ENCODE data around the gene PPP1CA. TPM values are rescaled to one million over a fixed set of nuclear protein-coding genes. Genes with fewer than 3 reads are reported as not detected.

Gene PPP1CA
- total and polyA plus RNA-seq, 8 donors, result 49.0 to 72.8 (median 62.9) TPM

GRCh38 chr11:67396259-67396581 lies 5.4 kb downstream of the PPP1CA start:
- no peak for TF ChIP-seq CTCF (IDR thresholded peaks at IDR 0.05)
- Histone ChIP-seq H3K9me3 (no peaks in the 10 kb centered on the region), H3K27ac (no peak overlapping the region), H3K36me3 (peaks cover 3 to 23% (median 4%) of the 10 kb centered on the region in 3 donors), H3K4me1 (peaks cover 0 to 11% (median 7%) of the 10 kb centered on the region in 3 donors), H3K4me3 (no peak overlapping the region), H3K27me3 (no peaks in the 10 kb centered on the region)
- DNase-seq (peak in 1 of 6 donors; percentile 47), FAIRE-seq (no peak), ATAC-seq (no peak)
- intact Hi-C loops (cut with DNase I), result no loop called here
- 90 to 97% methylated on average over 7 of the region's 7 CpGs for WGBS, 2 donors

GRCh38 chr11:67395555-67396258 lies 6.0 kb downstream of the PPP1CA start:
- H3K27ac ChIP-seq, result no peak overlapping the region
- intact Hi-C loops (cut with DNase I), result no loop called here
- FAIRE-seq (no peak), DNase-seq (peak in 1 of 6 donors; percentile 66), ATAC-seq (no peak)
- H3K9me3 ChIP-seq, result no peaks in the 10 kb centered on the region
- peaks cover 0 to 15% (median 7%) of the 10 kb centered on the region in 3 donors for H3K4me1 ChIP-seq
- no peak for TF ChIP-seq CTCF (IDR thresholded peaks at IDR 0.05)
- no peak overlapping the region for H3K4me3 ChIP-seq
- no peaks in the 10 kb centered on the region for H3K27me3 ChIP-seq
- WGBS, 2 donors, result 85 to 87% methylated on average over 17 to 19 of the region's 19 CpGs
- peaks cover 3 to 23% (median 4%) of the 10 kb centered on the region in 3 donors for H3K36me3 ChIP-seq

GRCh38 chr11:67393990-67394389 lies 7.7 kb downstream of the PPP1CA start:
- ATAC-seq, result no peak
- peaks cover 0 to 9% (median 0%) of the 10 kb centered on the region in 3 donors for H3K4me1 ChIP-seq
- no peak for FAIRE-seq

GRCh38 chr11:67393437-67393836 lies 8.2 kb downstream of the PPP1CA start:
- Histone ChIP-seq H3K36me3 (peaks cover 3 to 13% (median 4%) of the 10 kb centered on the region in 3 donors), H3K27me3 (no peaks in the 10 kb centered on the region), H3K4me1 (peaks cover 0 to 9% (median 0%) of the 10 kb centered on the region in 3 donors), H3K4me3 (no peak overlapping the region), H3K9me3 (no peaks in the 10 kb centered on the region), H3K27ac (no peak overlapping the region)
- WGBS, 2 donors, result 91 to 94% methylated on average over 18 of the region's 18 CpGs
- no peak for FAIRE-seq
- DNase-seq, result peak in 2 of 6 donors; percentile 62 to 84
- TF ChIP-seq CTCF (IDR thresholded peaks at IDR 0.05), result no peak
- no peak for ATAC-seq
- intact Hi-C loops (cut with DNase I), result no loop called here

More at GRCh38 chr11:67393990-67394389, 7.7 kb downstream of the PPP1CA start:
- Histone ChIP-seq H3K27me3 (no peaks in the 10 kb centered on the region), H3K27ac (no peak overlapping the region), H3K36me3 (peaks cover 3 to 18% (median 4%) of the 10 kb centered on the region in 3 donors), H3K4me3 (no peak overlapping the region), H3K9me3 (no peaks in the 10 kb centered on the region)
- 49 to 51% methylated on average over 5 of the region's 5 CpGs for WGBS, 2 donors
- peak in 1 of 6 donors; percentile 43 for DNase-seq
- intact Hi-C loops (cut with DNase I), result no loop called here
- no peak for TF ChIP-seq CTCF (IDR thresholded peaks at IDR 0.05)

GRCh38 chr11:67392183-67392715 lies 9.4 kb downstream of the PPP1CA start:
- ATAC-seq (peak; percentile 4 to 27 (median 13)), DNase-seq (peak in 2 of 6 donors; percentile 61 to 81), FAIRE-seq (no peak)
- Histone ChIP-seq H3K9me3 (no peaks in the 10 kb centered on the region), H3K27me3 (no peaks in the 10 kb centered on the region), H3K27ac (peak overlapping the region; percentile 41 to 80 (median 76)), H3K4me1 (peaks cover 0 to 9% (median 0%) of the 10 kb centered on the region in 3 donors), H3K4me3 (peak overlapping the region; percentile 70 to 88 (median 82)), H3K36me3 (peaks cover 0 to 1% (median 0%) of the 10 kb centered on the region in 3 donors)
- WGBS, 2 donors, result 3 to 4% methylated on average over 26 to 31 of the region's 31 CpGs
- TF ChIP-seq CTCF (IDR thresholded peaks at IDR 0.05), result no peak
- intact Hi-C loops (cut with DNase I), result no loop called here

All from pancreas (tissue), 10 donors.